SK-N-MC (cell line): Measurements from ENCODE around the gene GSTA5.

Experiments used
- EZH2 ChIP-seq: fragments of 200-600 bp; sonication (generic); IDR thresholded peaks from one replicate; pipeline ENCODE4 v1.6.1; 2017; ENCODE audit warnings: antibody characterized with exemption
- FOXP2 ChIP-seq: optimal IDR thresholded peaks from 2 replicates; pipeline ENCODE3; 2011; ENCODE audit warnings: mild to moderate bottlenecking, moderate library complexity; ENCODE audit not compliant: insufficient read depth; ENCODE audit errors: extremely low read length, control extremely low read depth
- POLR2AphosphoS5 ChIP-seq: IDR thresholded peaks from 2 replicates; pipeline ENCODE4 v1.6.1; 2012; ENCODE audit warnings: mild to moderate bottlenecking, low read depth, low read length, borderline replicate concordance

GRCh38 chr6:52843605-52844004 is 3.0 kb upstream of the GSTA5 start:
- TF ChIP-seq POLR2AphosphoS5 (no peak), EZH2 (no peak), FOXP2 (no peak)
